CD4-positive, alpha-beta T cell (primary cell): ENCODE data around the gene LPP. TPM values are rescaled to one million over a fixed set of nuclear protein-coding genes. Genes with fewer than 3 reads are reported as not detected.

Source experiments
- ATAC-seq: fragments of 200-7000 bp; cut with Tn5 transposase; one replicate; pipeline ENCODE4 v1.10.0; 2022; ENCODE audit warnings: mild to moderate bottlenecking; ENCODE audit not compliant: poor library complexity
- CTCF ChIA-PET: fragments of 350-600 bp; sonication (Branson Sonifier 250); formaldehyde crosslinking; loops from one replicate; lab custom pipeline; 2021; ENCODE audit warnings: antibody characterized with exemption, inconsistent platforms; lab: Charles Lee
- POLR2A ChIA-PET: fragments of 350-600 bp; sonication (Branson Sonifier 250); formaldehyde crosslinking; loops from one replicate; lab custom pipeline; 2021; ENCODE audit warnings: antibody characterized with exemption, inconsistent platforms; lab: Charles Lee
- DNase-seq, 14 experiments: peaks; one replicate each; pipeline ENCODE4 v3.0.0-alpha.2; 2013 to 2020; ENCODE audit warnings: mixed read lengths in 2 of 14
- H3K27ac ChIP-seq, 2 donors: one replicate each; pipeline versions ENCODE4 v1.5.1 to v1.7.0; 2013; ENCODE audit warnings: low read length in 2 of 2, low read depth in 1 of 2, mild to moderate bottlenecking in 1 of 2
- H3K27me3 ChIP-seq, 2 experiments: 1 replicate in 1 of 2; 2 replicates in 1 of 2; pipeline versions ENCODE4 v1.6.1 to v1.7.0; 2013; ENCODE audit warnings: low read length in 2 of 2, control low read depth in 1 of 2, mild to moderate bottlenecking in 1 of 2, moderate library complexity in 1 of 2; ENCODE audit not compliant: insufficient read depth in 2 of 2, control insufficient read depth in 1 of 2
- H3K36me3 ChIP-seq: one replicate; pipeline ENCODE4 v1.6.1; 2013; ENCODE audit warnings: low read length, control low read depth; ENCODE audit not compliant: insufficient read depth
- H3K4me1 ChIP-seq: one replicate; pipeline ENCODE4 v1.6.1; 2013; ENCODE audit warnings: low read length, control low read depth; ENCODE audit not compliant: insufficient read depth
- H3K4me3 ChIP-seq: one replicate; pipeline ENCODE4 v1.5.1; 2013; ENCODE audit warnings: mild to moderate bottlenecking, low read length, moderate library complexity
- H3K9me3 ChIP-seq, 2 experiments: 1 replicate in 1 of 2; 2 replicates in 1 of 2; pipeline versions ENCODE4 v1.6.1 to v1.7.0; 2013; ENCODE audit warnings: low read length in 2 of 2, mild to moderate bottlenecking in 2 of 2, control low read depth in 1 of 2, moderate library complexity in 1 of 2; ENCODE audit not compliant: control insufficient read depth in 1 of 2, insufficient read depth in 1 of 2
- H3K27ac Mint-ChIP-seq: one replicate; pipeline ENCODE4 v1.8.0; 2020; ENCODE audit warnings: mixed read lengths
- H3K27me3 Mint-ChIP-seq: one replicate; pipeline ENCODE4 v1.8.0; 2021; ENCODE audit warnings: mixed read lengths
- H3K36me3 Mint-ChIP-seq: one replicate; pipeline ENCODE4 v1.8.0; 2021; ENCODE audit warnings: low read depth, mixed read lengths
- H3K4me1 Mint-ChIP-seq: one replicate; pipeline ENCODE4 v1.8.0; 2021; ENCODE audit warnings: low read depth, mixed read lengths
- H3K4me3 Mint-ChIP-seq: one replicate; pipeline ENCODE4 v1.8.0; 2020; ENCODE audit warnings: mild to moderate bottlenecking, mixed read lengths
- H3K9me3 Mint-ChIP-seq: one replicate; pipeline ENCODE4 v1.8.0; 2020; ENCODE audit warnings: mixed read lengths
- CTCF ChIP-seq: fragments of 200-600 bp; IDR thresholded peaks from one replicate; pipeline ENCODE4 v1.8.0; 2022; ENCODE audit warnings: antibody characterized with exemption, mild to moderate bottlenecking
- intact Hi-C, 2 experiments: fragments of 100-400 bp; cut with DNase I in 1 of 2; cut with micrococcal nuclease in 1 of 2; formaldehyde crosslinking; loops; one replicate each; pipeline versions ENCODE4 v1.15.1 to v1.9.0; 2023 to 2025; cut with DNase I, micrococcal nuclease
- total RNA-seq, 174 experiments: library from RNA in 2 of 174; stranded (reverse) in 2 of 174; gene quantifications; one replicate each; pipeline ENCODE4 v1.2.3 and lab custom pipeline; 2021 to 2026

The LPP gene
- total RNA-seq, 2 experiments from 2014 or later = 45.6 to 45.9 TPM

GRCh38 chr3:188527389-188527788, 373.4 kb downstream of the LPP start:
- intact Hi-C loops = no loop called here
- ChIA-PET POLR2A (no interaction called here), CTCF (no interaction called here)
- Mint-ChIP-seq H3K27me3 (no peaks in the 10 kb centered on the region), H3K4me3 (no peak overlapping the region), H3K4me1 (no peaks in the 10 kb centered on the region), H3K36me3 (peaks cover 45% of the 10 kb centered on the region), H3K27ac (no peak overlapping the region), H3K9me3 (no peaks in the 10 kb centered on the region)
- Histone ChIP-seq H3K9me3 (no peaks in the 10 kb centered on the region), H3K4me3 (no peak overlapping the region), H3K36me3 (peaks cover 7% of the 10 kb centered on the region), H3K4me1 (no peaks in the 10 kb centered on the region), H3K27me3 (no peaks in the 10 kb centered on the region), H3K27ac (no peak overlapping the region)
- DNase-seq = no peak
- TF ChIP-seq CTCF = no peak
- no peak for ATAC-seq

DNA sequence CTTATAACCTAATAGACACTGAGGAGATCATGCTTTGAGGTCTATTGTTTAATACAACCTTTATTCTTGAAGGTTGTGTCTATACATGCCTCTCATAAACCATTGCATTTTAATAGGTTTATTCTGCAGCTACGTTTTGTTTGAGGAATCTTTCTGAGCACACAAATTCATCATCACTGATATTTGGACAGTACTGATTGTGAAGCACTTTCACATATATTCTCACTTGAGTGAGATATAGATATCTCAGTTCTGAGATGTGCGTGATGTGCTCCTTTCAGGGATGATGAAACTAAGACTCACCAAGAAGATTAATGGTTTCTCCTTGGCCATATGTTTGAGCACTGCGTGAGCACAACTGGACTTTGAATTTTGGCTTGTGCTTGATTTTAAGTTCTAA, 374.4 kb downstream of the LPP start:
- no peaks in the 10 kb centered on the region for H3K4me1 Mint-ChIP-seq
- peaks cover 39% of the 10 kb centered on the region for H3K36me3 Mint-ChIP-seq
- no peaks in the 10 kb centered on the region for H3K4me1 ChIP-seq
- intact Hi-C loops = no loop called here
- no peak overlapping the region for H3K4me3 ChIP-seq
- no peaks in the 10 kb centered on the region for H3K9me3 ChIP-seq
- H3K27ac Mint-ChIP-seq = no peak overlapping the region
- no peak for TF ChIP-seq CTCF
- H3K27me3 Mint-ChIP-seq = no peaks in the 10 kb centered on the region
- no peaks in the 10 kb centered on the region for H3K9me3 Mint-ChIP-seq
- ATAC-seq (no peak), DNase-seq (no peak)
- H3K36me3 ChIP-seq = peaks cover 7% of the 10 kb centered on the region
- ChIA-PET CTCF (no interaction called here), POLR2A (no interaction called here)
- H3K27me3 ChIP-seq = no peaks in the 10 kb centered on the region
- no peak overlapping the region for H3K27ac ChIP-seq
- H3K4me3 Mint-ChIP-seq = no peak overlapping the region

DNA sequence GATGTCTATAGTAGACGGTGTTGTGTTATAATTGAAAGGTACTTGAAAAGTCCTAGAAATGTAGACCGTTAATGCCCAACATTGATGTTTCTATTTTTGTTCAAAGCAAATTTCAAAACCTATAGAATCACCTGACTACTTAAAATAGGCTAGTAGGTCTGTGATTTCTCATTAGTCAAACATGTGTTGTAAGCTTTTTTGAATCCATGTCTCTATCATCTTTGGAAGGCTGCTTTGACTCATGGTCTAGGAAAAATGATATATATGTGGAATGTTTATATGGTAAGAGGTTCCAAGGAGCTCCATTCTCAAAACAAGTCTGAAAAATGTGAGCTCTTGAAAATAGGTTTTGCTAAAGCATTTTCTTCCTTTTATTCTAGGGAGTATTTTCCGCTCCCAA, 375.3 kb downstream of the LPP start:
- H3K4me1 Mint-ChIP-seq = no peaks in the 10 kb centered on the region
- no peak overlapping the region for H3K27ac Mint-ChIP-seq
- Histone ChIP-seq H3K9me3 (no peaks in the 10 kb centered on the region), H3K27me3 (no peaks in the 10 kb centered on the region), H3K27ac (no peak overlapping the region), H3K36me3 (peaks cover 7% of the 10 kb centered on the region), H3K4me1 (no peaks in the 10 kb centered on the region), H3K4me3 (no peak overlapping the region)
- no peak for ATAC-seq
- ChIA-PET POLR2A (no interaction called here), CTCF (no interaction called here)
- H3K9me3 Mint-ChIP-seq = no peaks in the 10 kb centered on the region
- intact Hi-C loops = no loop called here
- H3K36me3 Mint-ChIP-seq = peaks cover 31% of the 10 kb centered on the region
- H3K27me3 Mint-ChIP-seq = no peaks in the 10 kb centered on the region
- H3K4me3 Mint-ChIP-seq = no peak overlapping the region
- TF ChIP-seq CTCF = no peak
- no peak for DNase-seq
